H9 (cell line): ENCODE results near the gene THBS2. TPM values are rescaled to one million over a fixed set of nuclear protein-coding genes. Genes with fewer than 3 reads are reported as not detected.
A peak's percentile ranks its signal among the peaks of the same experiment; 100 is the strongest.

Experiments used
- DNase-seq: peaks from one replicate; pipeline ENCODE4 v3.0.0-alpha.2; 2017
- H2AFZ ChIP-seq: one replicate; pipeline ENCODE4 v1.6.1; 2013; ENCODE audit warnings: mild to moderate bottlenecking, low read length, control low read depth, moderate library complexity
- H2AK5ac ChIP-seq: 2 replicates; pipeline ENCODE4 v1.6.1; 2013; ENCODE audit warnings: low read length, control low read depth, mixed read lengths; ENCODE audit not compliant: insufficient read length
- H2BK120ac ChIP-seq: one replicate; pipeline ENCODE4 v1.6.1; 2013; ENCODE audit warnings: low read depth, mild to moderate bottlenecking, low read length, control low read depth, inconsistent platforms; ENCODE audit not compliant: poor library complexity, severe bottlenecking
- H2BK12ac ChIP-seq: 2 replicates; pipeline ENCODE4 v1.6.1; 2013; ENCODE audit warnings: low read length, control low read depth, mixed read lengths, low read depth; ENCODE audit not compliant: insufficient read length
- H2BK15ac ChIP-seq: 2 replicates; pipeline ENCODE4 v1.6.1; 2013; ENCODE audit warnings: low read depth, low read length, control low read depth
- H2BK20ac ChIP-seq: one replicate; pipeline ENCODE4 v1.6.1; 2013; ENCODE audit warnings: low read depth, mild to moderate bottlenecking, low read length, control low read depth, inconsistent platforms; ENCODE audit not compliant: poor library complexity, severe bottlenecking
- H2BK5ac ChIP-seq: 2 replicates; pipeline ENCODE4 v1.6.1; 2013; ENCODE audit warnings: low read length, control low read depth, mixed read lengths; ENCODE audit not compliant: insufficient read length
- H3K14ac ChIP-seq: 2 replicates; pipeline ENCODE4 v1.6.1; 2013; ENCODE audit warnings: low read length, control low read depth; ENCODE audit not compliant: insufficient read depth
- H3K18ac ChIP-seq: 2 replicates; pipeline ENCODE4 v1.6.1; 2013; ENCODE audit warnings: low read depth, mild to moderate bottlenecking, mixed read lengths, low read length, control low read depth; ENCODE audit not compliant: insufficient read length
- H3K23ac ChIP-seq: 2 replicates; pipeline ENCODE4 v1.6.1; 2013; ENCODE audit warnings: low read length, control low read depth, mixed read lengths, low read depth; ENCODE audit not compliant: insufficient read length
- H3K23me2 ChIP-seq: 2 replicates; pipeline ENCODE4 v1.6.1; 2013; ENCODE audit warnings: low read depth, mild to moderate bottlenecking, mixed read lengths, low read length, control low read depth; ENCODE audit not compliant: insufficient read length, poor library complexity, severe bottlenecking
- H3K27ac ChIP-seq: 2 replicates; pipeline ENCODE4 v1.5.1; 2013; ENCODE audit warnings: low read length, control low read depth, mixed read lengths, low read depth; ENCODE audit not compliant: insufficient read length
- H3K27me3 ChIP-seq: 2 replicates; pipeline ENCODE4 v1.6.1; 2013; ENCODE audit warnings: low read length, control low read depth, inconsistent platforms; ENCODE audit not compliant: insufficient read depth
- H3K4ac ChIP-seq: 2 replicates; pipeline ENCODE4 v1.6.1; 2013; ENCODE audit warnings: low read depth, mild to moderate bottlenecking, control low read depth, inconsistent platforms, low read length, moderate library complexity
- H3K4me1 ChIP-seq: 2 replicates; pipeline ENCODE4 v1.6.1; 2013; ENCODE audit warnings: low read length, control low read depth, inconsistent platforms; ENCODE audit not compliant: insufficient read depth
- H3K4me2 ChIP-seq: 2 replicates; pipeline ENCODE4 v1.6.1; 2013; ENCODE audit warnings: low read length, control low read depth, mixed read lengths; ENCODE audit not compliant: insufficient read length, insufficient read depth
- H3K56ac ChIP-seq: 2 replicates; pipeline ENCODE4 v1.6.1; 2013; ENCODE audit warnings: low read depth, mild to moderate bottlenecking, mixed read lengths, low read length, control low read depth; ENCODE audit not compliant: insufficient read length
- H3K79me1 ChIP-seq: 2 replicates; pipeline ENCODE4 v1.6.1; 2013; ENCODE audit warnings: low read depth, mild to moderate bottlenecking, moderate library complexity, low read length, control low read depth, inconsistent platforms; ENCODE audit not compliant: insufficient read depth, poor library complexity, severe bottlenecking
- H3K79me2 ChIP-seq: 2 replicates; pipeline ENCODE4 v1.6.1; 2013; ENCODE audit warnings: low read length, control low read depth, inconsistent platforms; ENCODE audit not compliant: insufficient read depth
- H3K9ac ChIP-seq: 2 replicates; pipeline ENCODE4 v1.6.1; 2013; ENCODE audit warnings: low read length, control low read depth, mixed read lengths; ENCODE audit not compliant: insufficient read length; ENCODE audit errors: extremely low read depth
- H3K9me3 ChIP-seq: one replicate; pipeline ENCODE4 v1.6.1; 2013; ENCODE audit warnings: low read depth, low read length, inconsistent platforms; ENCODE audit not compliant: control insufficient read depth
- H3T11ph ChIP-seq: one replicate; pipeline ENCODE4 v1.6.1; 2013; ENCODE audit warnings: mild to moderate bottlenecking, low read length, control low read depth, inconsistent platforms
- H4K20me1 ChIP-seq: one replicate; pipeline ENCODE4 v1.6.1; 2013; ENCODE audit not compliant: control insufficient read depth, insufficient read length, insufficient read depth
- H4K5ac ChIP-seq: 2 replicates; pipeline ENCODE4 v1.6.1; 2013; ENCODE audit warnings: low read depth, mild to moderate bottlenecking, mixed read lengths, low read length, control low read depth; ENCODE audit not compliant: insufficient read length
- H4K8ac ChIP-seq: replicated peaks from 2 replicates; pipeline ENCODE4 v1.6.1; 2013; ENCODE audit warnings: low read length, control low read depth, mixed read lengths, low read depth; ENCODE audit not compliant: insufficient read length
- H4K91ac ChIP-seq: 2 replicates; pipeline ENCODE4 v1.6.1; 2013; ENCODE audit warnings: low read depth, mild to moderate bottlenecking, moderate library complexity, mixed read lengths, low read length, control low read depth; ENCODE audit not compliant: insufficient read length
- H3K27ac Mint-ChIP-seq, 3 experiments: 2 replicates in 2 of 3; 3 replicates in 1 of 3; pipeline ENCODE4 v1.8.0; 2020 to 2021; ENCODE audit warnings: mixed read lengths in 3 of 3, mild to moderate bottlenecking in 1 of 3, moderate library complexity in 1 of 3
- H3K27me3 Mint-ChIP-seq: 2 replicates; pipeline ENCODE4 v1.8.0; 2021; ENCODE audit warnings: low read depth, mild to moderate bottlenecking, moderate library complexity, mixed read lengths
- H3K36me3 Mint-ChIP-seq, 3 experiments: 2 replicates in 2 of 3; 3 replicates in 1 of 3; pipeline ENCODE4 v1.8.0; 2020 to 2021; ENCODE audit warnings: low read depth in 3 of 3, mixed read lengths in 3 of 3; ENCODE audit not compliant: insufficient read depth in 1 of 3
- H3K4me1 Mint-ChIP-seq, 2 experiments: 2 replicates each; pipeline ENCODE4 v1.8.0; 2020; ENCODE audit warnings: mixed read lengths in 2 of 2
- H3K4me3 Mint-ChIP-seq, 2 experiments: 2 replicates in 1 of 2; 3 replicates in 1 of 2; pipeline ENCODE4 v1.8.0; 2020 to 2021; ENCODE audit warnings: mild to moderate bottlenecking in 2 of 2, mixed read lengths in 2 of 2, moderate library complexity in 1 of 2
- H3K9me3 Mint-ChIP-seq, 2 experiments: 2 replicates in 1 of 2; 3 replicates in 1 of 2; pipeline ENCODE4 v1.8.0; 2020; ENCODE audit warnings: mild to moderate bottlenecking in 2 of 2, mixed read lengths in 2 of 2, moderate library complexity in 1 of 2
- WGBS: extraction: QIAGEN DNeasy Blood & Tissue Kit; methylation state at CpG from one replicate; pipeline ENCODE4 v1.1.7; 2013; ENCODE audit warnings: missing lambda C conversion rate, low lambda C conversion rate, mixed read lengths; ENCODE audit not compliant: insufficient read length; ENCODE audit errors: extremely low coverage; 5-methylcytosine and 5-hydroxymethylcytosine counted together
- long read RNA-seq: library from polyadenylated mRNA; unstranded; transcript quantifications from one replicate; pipeline ENCODE4 v2.0.0, GENCODE V29; 2020
- total RNA-seq: library from RNA; stranded (reverse); gene quantifications from 2 replicates; pipeline ENCODE4 v1.2.1, GENCODE V29; 2021
- TF ChIP-seq, protein P1 (sequence below): fragments of 200-600 bp; sonication (generic); conservative IDR thresholded peaks from 3 replicates; pipeline ENCODE4 v1.8.0; 2021; ENCODE audit warnings: antibody characterized with exemption, mild to moderate bottlenecking

The THBS2 gene
- total RNA-seq, result 14.7 and 15.5 TPM in 2 replicates
- long read RNA-seq, full-length matches to known transcripts, result 32 of 61 reads
- long read RNA-seq, partial matches to known transcripts, result 22 of 61 reads
- long read RNA-seq, other reads (novel, unspliced or antisense), result 7 of 61 reads

DNA sequence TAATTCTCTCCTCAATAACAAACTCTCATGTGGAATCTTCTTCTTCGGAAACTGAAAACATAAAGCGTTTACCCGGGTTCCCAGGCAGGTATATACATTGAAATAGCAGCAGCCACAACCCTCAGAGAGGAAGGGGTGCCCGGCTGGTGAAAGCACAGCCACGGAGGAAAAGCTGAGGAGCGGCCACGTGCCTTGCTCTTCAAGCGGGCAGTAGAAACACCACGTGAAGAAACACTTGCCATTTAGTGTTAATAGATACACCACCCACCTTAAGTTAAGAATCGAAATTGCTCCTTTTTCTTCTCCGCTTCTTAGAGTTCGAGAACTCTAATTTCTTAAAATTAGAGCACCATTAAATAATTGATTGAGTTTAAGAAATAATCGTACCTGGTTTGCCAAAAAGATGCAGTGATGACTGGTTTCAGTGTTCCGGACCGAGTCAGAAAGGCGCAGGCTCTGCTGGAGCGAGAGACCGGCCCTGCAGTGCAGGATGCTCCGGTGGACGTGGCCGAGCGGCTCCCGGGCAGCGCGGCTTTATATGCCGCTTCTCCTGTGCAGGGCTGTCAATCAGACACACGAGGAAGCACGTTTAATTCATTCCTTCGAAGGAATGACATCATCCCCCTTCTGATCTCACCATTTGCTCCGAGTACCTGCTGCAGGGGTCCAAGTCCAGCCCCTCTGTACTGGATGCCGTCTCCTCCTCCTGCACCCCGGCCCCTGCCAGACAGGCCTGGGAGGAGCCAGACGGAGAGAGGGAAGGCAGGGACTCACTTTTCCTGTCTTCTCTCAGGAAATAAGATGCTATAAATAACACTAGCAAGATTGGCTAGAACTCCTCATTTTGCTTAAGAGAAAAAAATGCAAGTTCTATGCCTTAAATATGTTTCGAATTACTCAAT is at the start of gene THBS2:
THBS2 (minus strand) TSS at position 510 of the 902 bp plus-strand sequence. CDS start 3,062 bp downstream, outside the sequence.
- H3K9me3 Mint-ChIP-seq, result peaks cover 8 to 9% of the 10 kb centered on the region in 2 experiments; a peak in 4 of 5 replicates
- no peak within 1 kb of the TSS for H3K18ac ChIP-seq
- H3K27me3 ChIP-seq, result no peaks in the 10 kb centered on the region; the same call in 1 of the 2 replicates
- no peak within 1 kb of the TSS for H3T11ph ChIP-seq
- DNase-seq, result no peak
- H3K9ac ChIP-seq, result no peak within 1 kb of the TSS
- no peak within 1 kb of the TSS for H4K5ac ChIP-seq
- peaks cover 7 to 16% (median 10%) of the 10 kb centered on the region in 3 experiments for H3K36me3 Mint-ChIP-seq
- H3K4me1 ChIP-seq, result peaks cover 10% of the 10 kb centered on the region; the same call in 1 of the 2 replicates
- no peak within 1 kb of the TSS for H2BK15ac ChIP-seq
- no peaks in the 10 kb centered on the region for H3K9me3 ChIP-seq
- no peak within 1 kb of the TSS for H2BK20ac ChIP-seq
- no peak within 1 kb of the TSS for H3K56ac ChIP-seq
- no peak within 1 kb of the TSS for H2BK5ac ChIP-seq
- H3K27ac Mint-ChIP-seq, result peak within 1 kb of the TSS; percentile 80 to 93 (median 84); a peak in 4 of 7 replicates
- no peak within 1 kb of the TSS for H4K91ac ChIP-seq
- H4K20me1 ChIP-seq, result no peaks in the 10 kb centered on the region
- H2BK120ac ChIP-seq, result no peak within 1 kb of the TSS
- no peak within 1 kb of the TSS for H3K27ac ChIP-seq
- peak within 1 kb of the TSS; percentile 70 for H3K4me2 ChIP-seq
- H3K4me1 Mint-ChIP-seq, result peaks cover 55% of the 10 kb centered on the region in 2 experiments
- peaks cover 16% of the 10 kb centered on the region for H3K23me2 ChIP-seq
- peaks cover 49% of the 10 kb centered on the region for H3K27me3 Mint-ChIP-seq
- no peak within 1 kb of the TSS for H3K23ac ChIP-seq
- no CpG with 5 or more reads among the region's 34 CpGs for WGBS
- H3K4ac ChIP-seq, result no peak within 1 kb of the TSS
- H3K14ac ChIP-seq, result no peak within 1 kb of the TSS
- no peak within 1 kb of the TSS for H2BK12ac ChIP-seq
- H2AFZ ChIP-seq, result no peak within 1 kb of the TSS
- H3K4me3 Mint-ChIP-seq, result peak within 1 kb of the TSS; percentile 65 to 90
- H4K8ac ChIP-seq, result no peak within 1 kb of the TSS
- H3K79me2 ChIP-seq, result no peaks in the 10 kb centered on the region
- no peak within 1 kb of the TSS for H2AK5ac ChIP-seq
- no peaks in the 10 kb centered on the region for H3K79me1 ChIP-seq
- TF ChIP-seq, protein P1, sequence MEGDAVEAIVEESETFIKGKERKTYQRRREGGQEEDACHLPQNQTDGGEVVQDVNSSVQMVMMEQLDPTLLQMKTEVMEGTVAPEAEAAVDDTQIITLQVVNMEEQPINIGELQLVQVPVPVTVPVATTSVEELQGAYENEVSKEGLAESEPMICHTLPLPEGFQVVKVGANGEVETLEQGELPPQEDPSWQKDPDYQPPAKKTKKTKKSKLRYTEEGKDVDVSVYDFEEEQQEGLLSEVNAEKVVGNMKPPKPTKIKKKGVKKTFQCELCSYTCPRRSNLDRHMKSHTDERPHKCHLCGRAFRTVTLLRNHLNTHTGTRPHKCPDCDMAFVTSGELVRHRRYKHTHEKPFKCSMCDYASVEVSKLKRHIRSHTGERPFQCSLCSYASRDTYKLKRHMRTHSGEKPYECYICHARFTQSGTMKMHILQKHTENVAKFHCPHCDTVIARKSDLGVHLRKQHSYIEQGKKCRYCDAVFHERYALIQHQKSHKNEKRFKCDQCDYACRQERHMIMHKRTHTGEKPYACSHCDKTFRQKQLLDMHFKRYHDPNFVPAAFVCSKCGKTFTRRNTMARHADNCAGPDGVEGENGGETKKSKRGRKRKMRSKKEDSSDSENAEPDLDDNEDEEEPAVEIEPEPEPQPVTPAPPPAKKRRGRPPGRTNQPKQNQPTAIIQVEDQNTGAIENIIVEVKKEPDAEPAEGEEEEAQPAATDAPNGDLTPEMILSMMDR, result no peak
